Activated CD4-positive, alpha-beta T cell treated with anti-CD3 and anti-CD28 coated beads, Interleukin-2, Interleukin-6, amounts not matched to agents 100 ng/mL and 50 ng/mL, durations not matched to agents 16 hours and 8 hours (primary cell): ENCODE data around the gene CACNA1H.

Experiments used
- DNase-seq: peaks from one replicate; pipeline ENCODE4 v3.0.0-alpha.2; 2020

CACNA1H gene

GRCh38 chr16:1159325-1159972 lies 6.5 kb downstream of the CACNA1H start:
- DNase-seq: no peak

- no peak for DNase-seq
These were observed 7.3 kb downstream of the CACNA1H start for GRCh38 chr16:1159973-1160772.

DNA sequence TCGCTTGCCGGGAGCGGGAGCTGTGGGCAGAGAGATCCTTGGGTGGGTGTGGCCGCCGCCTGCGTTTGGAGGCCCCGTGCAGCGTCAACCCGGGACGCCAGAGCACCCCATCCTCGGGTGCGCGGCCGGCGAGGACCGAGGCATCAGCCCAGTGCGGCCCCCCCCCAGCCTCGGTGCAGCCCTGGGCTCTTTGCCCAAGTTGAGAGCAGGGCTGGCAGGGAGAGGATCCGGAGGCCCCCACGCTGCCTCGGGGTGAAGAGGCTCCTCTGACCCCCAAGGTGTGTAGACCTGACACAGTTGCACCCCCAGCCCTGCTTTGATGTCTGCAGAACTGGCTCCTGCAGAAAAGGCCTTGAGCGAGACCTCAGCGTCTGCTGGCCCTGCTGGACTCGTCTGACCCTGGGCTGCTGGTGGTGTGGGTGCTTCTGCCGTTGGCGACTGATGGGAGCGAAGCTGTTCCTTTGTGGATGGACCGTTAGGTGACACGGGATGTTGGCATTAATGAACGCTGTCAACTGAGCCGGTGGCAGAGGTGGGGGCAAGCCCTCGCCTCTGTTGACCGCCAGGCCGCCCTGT lies 8.0 kb downstream of the CACNA1H start:
- no peak for DNase-seq

DNA sequence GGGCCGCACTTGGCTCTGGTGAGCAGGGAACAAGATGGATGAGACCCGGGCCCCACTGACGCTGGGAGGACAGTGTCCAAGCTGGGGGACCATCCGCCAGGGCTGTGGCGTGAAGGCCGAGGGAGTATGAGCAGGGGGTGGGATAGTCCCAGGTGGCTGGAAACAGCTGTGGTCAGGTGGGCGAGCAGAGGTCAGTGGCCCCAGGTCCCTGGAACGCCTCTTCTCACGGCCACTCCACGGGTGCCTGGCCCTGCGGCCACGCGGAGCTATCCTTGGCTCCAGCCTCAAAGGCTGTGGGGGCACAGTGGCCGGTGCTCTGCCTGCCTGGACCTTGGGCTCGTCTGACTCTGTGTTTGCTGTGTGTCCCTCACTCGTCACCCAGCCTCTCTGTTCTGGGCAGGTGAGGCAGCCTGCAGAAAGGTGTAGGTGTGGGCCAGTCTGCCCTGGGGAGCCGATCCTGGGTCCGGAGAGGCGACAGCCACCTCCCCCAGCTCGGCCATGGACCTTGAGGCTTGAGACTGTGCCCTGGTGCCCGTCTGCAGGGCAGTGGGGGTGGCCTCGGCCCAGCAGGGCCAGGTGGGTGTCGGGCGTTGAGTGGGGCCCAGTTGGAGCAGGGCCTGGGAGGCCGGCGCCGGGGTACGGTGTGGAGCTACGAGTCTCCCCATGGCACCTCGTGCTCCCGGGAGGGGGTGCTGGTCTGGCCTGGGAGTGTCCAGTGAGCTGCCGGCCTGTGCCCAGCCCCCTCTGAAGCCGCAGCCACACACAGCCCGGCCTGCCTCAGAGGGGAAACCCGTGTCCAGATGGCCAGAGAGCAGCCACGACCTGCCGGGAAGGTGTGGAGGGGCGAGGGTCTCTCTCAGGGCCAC lies 10.0 kb downstream of the CACNA1H start:
- DNase-seq: no peak

GRCh38 chr16:1163567-1164055 lies 10.7 kb downstream of the CACNA1H start:
- no peak for DNase-seq

GRCh38 chr16:1164382-1164781 lies 11.5 kb downstream of the CACNA1H start:
- DNase-seq: no peak

GRCh38 chr16:1164975-1165374 lies 12.1 kb downstream of the CACNA1H start:
- DNase-seq: no peak

GRCh38 chr16:1165511-1165910 lies 12.6 kb downstream of the CACNA1H start:
- no peak for DNase-seq

- no peak for DNase-seq
These were observed 14.6 kb downstream of the CACNA1H start for GRCh38 chr16:1167276-1168107.

GRCh38 chr16:1168837-1169236 lies 15.9 kb downstream of the CACNA1H start:
- no peak for DNase-seq

DNA sequence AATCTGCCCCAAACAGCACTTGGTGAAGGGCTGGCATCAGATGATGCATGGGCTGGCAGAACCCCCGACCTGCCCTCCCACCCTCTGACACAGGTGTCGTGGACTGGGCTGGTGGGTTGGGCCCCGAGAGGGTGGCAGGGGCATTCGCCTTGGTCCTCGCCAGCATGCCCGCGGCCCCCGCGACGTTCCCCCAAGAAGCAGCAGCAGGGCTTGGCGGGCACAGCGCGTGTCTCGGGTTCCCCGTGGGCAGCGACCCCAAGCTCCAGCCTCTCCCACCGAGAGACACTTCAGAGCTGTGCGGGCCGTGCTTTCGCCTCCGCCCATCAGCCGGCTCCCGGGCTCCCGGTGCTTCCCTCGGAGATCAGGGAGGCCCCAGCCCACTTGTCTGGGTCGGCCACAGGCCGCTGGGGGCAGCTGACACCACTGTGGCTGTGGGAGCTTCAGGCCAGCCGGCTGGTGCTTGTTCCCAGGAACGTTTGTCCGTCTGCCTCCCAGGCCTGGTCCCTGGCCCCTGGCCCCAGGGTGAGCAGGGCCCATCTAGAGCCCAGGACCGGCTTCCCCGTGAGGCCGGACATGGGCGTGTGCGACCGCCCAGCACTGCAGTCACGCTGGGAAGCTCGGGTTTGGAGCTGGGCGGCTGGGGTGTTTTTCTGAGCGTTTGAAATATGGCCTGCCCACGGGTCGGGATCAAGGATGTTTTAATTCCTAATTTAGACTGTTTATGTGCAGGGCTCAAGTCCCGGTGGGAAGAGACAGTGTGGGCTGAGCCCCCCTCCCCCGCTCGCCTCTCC lies 16.6 kb downstream of the CACNA1H start:
- DNase-seq: no peak

DNA sequence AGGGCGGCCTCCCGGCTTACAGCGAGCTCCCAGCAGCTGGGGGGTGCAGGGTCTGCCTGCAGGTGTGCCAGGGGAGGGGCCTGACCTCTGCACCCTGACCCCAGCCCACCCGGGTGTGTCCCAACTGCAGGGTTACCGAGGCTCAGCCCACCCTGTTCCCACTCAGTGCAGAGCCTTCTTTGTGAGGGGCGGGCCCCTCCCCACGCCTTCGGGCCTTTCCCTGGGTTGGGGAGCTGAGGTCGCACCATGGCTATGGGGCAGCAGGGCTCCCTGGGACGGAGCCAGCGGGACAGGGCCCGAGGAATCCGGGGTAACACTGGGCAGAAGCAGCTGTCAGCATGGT lies 17.1 kb downstream of the CACNA1H start:
- no peak for DNase-seq

GRCh38 chr16:1171001-1171400 lies 18.1 kb downstream of the CACNA1H start:
- DNase-seq: no peak

- DNase-seq: no peak
These were observed 19.0 kb downstream of the CACNA1H start for GRCh38 chr16:1171854-1172428.

DNA sequence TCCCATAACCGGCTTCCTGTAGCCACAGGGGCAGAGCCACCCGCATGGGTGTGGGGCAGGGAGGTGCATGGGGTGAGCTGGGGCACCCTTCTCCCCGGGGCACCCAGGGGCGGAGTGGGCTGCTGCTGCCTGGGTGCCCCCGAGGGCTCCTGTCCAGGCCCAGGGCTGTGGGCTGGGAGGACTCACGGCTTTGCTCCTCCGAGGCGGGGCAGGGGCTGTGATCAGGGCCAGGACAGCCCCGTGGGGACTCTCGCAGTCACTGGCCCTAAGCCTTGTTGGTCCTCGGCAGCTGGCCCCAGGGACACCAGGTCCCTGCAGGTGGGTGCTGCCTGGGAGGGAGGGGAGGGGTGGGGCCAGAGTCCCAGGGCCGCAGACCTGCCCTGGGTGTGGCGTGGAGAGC lies 19.7 kb downstream of the CACNA1H start:
- DNase-seq: no peak

DNA sequence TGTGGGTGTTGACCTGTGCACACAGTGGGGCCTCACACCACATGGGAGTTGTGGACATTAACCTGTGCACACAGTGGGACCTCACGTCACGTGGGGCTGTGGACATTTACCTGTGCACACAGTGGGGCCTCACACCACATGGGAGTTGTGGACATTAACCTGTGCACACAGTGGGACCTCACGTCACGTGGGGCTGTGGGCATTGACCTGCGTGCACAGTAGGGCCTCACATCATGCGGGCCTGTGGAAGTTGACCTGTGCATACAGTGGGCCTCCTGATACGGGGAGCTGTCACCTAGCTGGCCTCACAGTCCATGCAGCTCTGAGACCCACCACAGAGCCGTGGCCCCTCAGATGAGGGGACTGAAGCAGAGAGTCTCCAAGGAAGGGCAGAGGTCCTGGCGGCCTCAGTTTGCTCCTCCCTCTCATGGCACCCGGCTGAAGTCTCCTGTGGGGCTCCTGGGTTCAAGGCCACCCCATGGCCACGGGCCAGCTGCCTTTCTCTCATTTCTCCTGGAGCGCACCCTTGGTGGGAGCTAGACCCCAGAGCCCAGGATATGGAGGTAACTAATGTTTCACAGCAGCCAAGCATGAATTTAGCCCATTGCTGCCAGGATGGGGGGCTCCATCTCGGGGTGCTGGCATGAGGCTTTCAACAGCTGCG lies 21.0 kb downstream of the CACNA1H start:
- DNase-seq: no peak

DNA sequence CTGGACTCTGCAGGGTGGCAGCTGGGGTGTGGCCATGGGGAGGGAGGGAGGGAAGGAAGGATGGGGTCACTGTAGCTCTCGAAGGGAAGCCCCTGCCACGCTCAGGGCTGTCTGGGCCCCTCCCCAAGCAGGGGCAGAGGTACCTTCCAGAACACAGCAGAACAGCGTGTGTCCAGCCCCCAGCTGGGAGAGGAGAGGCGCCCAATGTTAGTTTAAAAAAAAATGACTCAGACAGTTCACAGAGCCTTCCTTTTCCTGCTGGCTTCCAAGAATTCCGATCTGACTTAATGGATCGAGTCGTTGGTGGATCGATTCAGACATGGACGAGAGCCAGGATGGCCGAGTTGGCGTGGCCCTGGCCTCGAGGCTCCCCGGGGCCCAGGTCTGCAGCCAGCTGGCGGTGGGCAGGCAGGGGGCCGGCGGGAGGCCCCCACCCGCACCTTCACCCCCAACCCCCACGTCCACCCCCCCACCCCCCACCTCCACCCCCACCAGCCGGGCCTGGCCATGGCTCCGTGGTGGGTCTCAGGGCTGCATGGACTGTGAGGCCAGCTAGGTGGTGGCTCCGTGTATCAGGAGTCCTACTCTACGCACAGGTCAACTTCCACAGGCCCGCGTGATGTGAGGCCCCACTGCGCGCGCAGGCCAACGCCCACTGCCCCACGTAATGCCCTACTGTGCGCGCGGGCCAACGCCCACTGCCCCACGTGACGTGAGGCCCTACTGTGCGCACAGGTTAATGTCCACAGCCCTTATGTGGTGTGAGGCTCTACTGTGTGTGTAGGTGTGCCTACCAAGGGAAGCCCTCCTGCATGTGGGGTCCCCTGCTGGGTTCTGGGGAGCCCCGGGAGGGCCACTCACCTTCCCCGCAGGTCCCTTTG lies 21.8 kb downstream of the CACNA1H start:
- DNase-seq: no peak

- no peak for DNase-seq
These were observed 22.8 kb downstream of the CACNA1H start for GRCh38 chr16:1175566-1176279.
